ENCODE results near the gene OVCA2.

DNA sequence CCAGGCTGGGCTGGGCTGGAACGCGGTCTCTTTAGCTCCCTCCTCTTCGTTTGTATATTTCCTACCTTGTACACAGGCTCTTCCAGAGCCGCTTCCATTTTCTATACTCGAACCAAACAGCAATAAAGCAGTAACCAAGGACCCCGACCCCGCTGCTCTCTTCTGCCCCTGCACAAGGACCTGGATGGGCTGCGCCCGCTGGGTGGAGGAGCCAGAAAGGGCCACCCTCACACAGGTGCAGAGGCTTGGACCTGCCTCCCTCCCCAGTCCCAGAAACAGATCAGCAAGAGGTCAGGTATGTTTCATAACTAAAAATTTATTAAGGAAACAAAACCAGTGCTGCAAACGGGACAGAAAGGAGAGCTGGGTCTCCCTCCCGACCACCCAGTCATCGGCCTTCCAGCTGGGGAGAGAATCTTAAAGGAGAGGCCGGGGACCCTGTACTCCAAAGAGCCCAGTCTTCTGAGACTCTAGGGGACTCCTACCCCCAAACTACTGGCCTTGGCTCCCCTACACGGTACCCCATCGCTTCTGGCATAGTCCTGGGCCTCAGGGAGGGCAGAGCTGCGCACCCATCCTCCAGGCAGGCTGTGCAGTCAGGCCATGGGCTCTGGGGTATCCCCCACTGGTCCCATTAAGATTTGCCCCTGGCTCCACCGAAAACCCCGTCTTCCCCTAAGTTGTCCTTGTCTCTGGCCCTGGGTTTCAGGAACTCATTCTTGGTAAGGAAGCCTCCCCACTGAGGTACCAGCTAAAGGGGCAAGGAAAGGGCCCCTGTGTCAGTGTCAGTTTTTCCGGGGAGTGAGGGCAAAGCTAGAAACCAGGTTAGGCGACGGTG, 17.9 kb downstream of the OVCA2 start:
- TF ChIP-seq, protein P1, sequence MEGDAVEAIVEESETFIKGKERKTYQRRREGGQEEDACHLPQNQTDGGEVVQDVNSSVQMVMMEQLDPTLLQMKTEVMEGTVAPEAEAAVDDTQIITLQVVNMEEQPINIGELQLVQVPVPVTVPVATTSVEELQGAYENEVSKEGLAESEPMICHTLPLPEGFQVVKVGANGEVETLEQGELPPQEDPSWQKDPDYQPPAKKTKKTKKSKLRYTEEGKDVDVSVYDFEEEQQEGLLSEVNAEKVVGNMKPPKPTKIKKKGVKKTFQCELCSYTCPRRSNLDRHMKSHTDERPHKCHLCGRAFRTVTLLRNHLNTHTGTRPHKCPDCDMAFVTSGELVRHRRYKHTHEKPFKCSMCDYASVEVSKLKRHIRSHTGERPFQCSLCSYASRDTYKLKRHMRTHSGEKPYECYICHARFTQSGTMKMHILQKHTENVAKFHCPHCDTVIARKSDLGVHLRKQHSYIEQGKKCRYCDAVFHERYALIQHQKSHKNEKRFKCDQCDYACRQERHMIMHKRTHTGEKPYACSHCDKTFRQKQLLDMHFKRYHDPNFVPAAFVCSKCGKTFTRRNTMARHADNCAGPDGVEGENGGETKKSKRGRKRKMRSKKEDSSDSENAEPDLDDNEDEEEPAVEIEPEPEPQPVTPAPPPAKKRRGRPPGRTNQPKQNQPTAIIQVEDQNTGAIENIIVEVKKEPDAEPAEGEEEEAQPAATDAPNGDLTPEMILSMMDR (IDR thresholded peaks at IDR 0.05): no peak
- no peak for TF ChIP-seq POLR2A (IDR thresholded peaks at IDR 0.05)

Measured in body of pancreas (tissue), 4 donors.